Neural progenitor cell (in vitro differentiated cells): ENCODE measurements around the gene NR3C2.

Experiments
- CTCF ChIP-seq: fragments of 200-600 bp; sonication (generic); IDR thresholded peaks from 2 replicates; pipeline ENCODE4 v1.5.1; 2017; ENCODE audit warnings: antibody characterized with exemption, mild to moderate bottlenecking
- EZH2phosphoT487 ChIP-seq: fragments of 200-600 bp; sonication (generic); IDR thresholded peaks from 2 replicates; pipeline ENCODE4 v1.6.1; 2017; ENCODE audit warnings: antibody characterized with exemption

DNA sequence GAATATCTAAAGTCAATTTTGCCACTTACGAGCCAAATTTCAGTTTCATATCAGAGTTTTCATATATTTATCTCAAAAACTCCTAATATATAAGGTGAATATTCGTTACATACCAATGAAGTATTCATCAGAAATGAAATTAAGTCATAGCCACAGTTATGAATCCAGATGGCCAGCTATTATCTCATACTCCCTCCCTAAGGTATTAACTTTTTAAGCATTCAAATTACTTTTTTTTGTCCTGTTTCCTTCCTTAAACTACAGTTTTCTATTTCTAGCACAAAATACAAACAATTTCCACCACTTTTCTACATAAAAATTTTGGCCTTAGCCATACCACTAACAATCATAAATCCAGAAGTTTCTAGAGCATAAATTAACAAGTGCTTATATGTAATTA, 13.0 kb downstream of the NR3C2 start:
- TF ChIP-seq CTCF (no peak), EZH2phosphoT487 (no peak)
